Right ventricle myocardium superior (tissue), 1 donor: ENCODE data around the gene SLC12A3. TPM values are rescaled to one million over a fixed set of nuclear protein-coding genes. Genes with fewer than 3 reads are reported as not detected.

ENCODE experiments used
- ATAC-seq: fragments of 200-7000 bp; cut with Tn5 transposase; one replicate; pipeline ENCODE4 v1.9.1; 2020; ENCODE audit warnings: mild to moderate bottlenecking; ENCODE audit not compliant: poor library complexity
- DNase-seq: peaks from one replicate; pipeline ENCODE4 v3.0.0-alpha.2; 2020
- intact Hi-C: fragments of 100-400 bp; cut with DNase I; formaldehyde crosslinking; loops from one replicate; pipeline ENCODE4 v1.11.2; 2022
- long read RNA-seq: library from polyadenylated mRNA; unstranded; transcript quantifications from one replicate; pipeline ENCODE4 v2.0.0, GENCODE V29; 2021
- total RNA-seq: library from RNA; stranded (reverse); fragmentation: NEBNext Ultra II Directional; extraction: Animal tissue kit (Norgen Biotek cat#: 25700); gene quantifications from one replicate; pipeline ENCODE4 v1.2.1, GENCODE V29; 2021
- donor health status: DM: no; HTN: yes; CAD: no; lungs with severe emphysema.

SLC12A3 gene, protein sequence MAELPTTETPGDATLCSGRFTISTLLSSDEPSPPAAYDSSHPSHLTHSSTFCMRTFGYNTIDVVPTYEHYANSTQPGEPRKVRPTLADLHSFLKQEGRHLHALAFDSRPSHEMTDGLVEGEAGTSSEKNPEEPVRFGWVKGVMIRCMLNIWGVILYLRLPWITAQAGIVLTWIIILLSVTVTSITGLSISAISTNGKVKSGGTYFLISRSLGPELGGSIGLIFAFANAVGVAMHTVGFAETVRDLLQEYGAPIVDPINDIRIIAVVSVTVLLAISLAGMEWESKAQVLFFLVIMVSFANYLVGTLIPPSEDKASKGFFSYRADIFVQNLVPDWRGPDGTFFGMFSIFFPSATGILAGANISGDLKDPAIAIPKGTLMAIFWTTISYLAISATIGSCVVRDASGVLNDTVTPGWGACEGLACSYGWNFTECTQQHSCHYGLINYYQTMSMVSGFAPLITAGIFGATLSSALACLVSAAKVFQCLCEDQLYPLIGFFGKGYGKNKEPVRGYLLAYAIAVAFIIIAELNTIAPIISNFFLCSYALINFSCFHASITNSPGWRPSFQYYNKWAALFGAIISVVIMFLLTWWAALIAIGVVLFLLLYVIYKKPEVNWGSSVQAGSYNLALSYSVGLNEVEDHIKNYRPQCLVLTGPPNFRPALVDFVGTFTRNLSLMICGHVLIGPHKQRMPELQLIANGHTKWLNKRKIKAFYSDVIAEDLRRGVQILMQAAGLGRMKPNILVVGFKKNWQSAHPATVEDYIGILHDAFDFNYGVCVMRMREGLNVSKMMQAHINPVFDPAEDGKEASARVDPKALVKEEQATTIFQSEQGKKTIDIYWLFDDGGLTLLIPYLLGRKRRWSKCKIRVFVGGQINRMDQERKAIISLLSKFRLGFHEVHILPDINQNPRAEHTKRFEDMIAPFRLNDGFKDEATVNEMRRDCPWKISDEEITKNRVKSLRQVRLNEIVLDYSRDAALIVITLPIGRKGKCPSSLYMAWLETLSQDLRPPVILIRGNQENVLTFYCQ
- total RNA-seq: not detected
- long read RNA-seq: 0 reads

DNA sequence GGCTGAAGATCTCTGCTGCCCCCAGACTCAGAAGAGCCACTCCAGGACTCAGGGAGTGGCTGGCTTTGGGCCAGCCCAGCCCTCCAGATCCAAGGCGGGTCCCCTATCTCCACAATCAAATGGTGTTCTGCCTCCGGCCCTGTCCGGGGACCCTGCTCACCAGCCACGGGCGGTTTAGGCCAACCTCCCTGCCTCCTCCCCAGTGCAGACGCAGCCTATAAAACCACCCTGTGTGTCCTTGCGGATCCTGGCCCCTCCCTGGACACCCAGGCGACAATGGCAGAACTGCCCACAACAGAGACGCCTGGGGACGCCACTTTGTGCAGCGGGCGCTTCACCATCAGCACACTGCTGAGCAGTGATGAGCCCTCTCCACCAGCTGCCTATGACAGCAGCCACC is at the start of gene SLC12A3:
SLC12A3 (plus strand) TSS at position 248 of the 400 bp plus-strand sequence; CDS start at position 277, 29 bp downstream.
- ATAC-seq: no peak
- intact Hi-C loops: loop anchor here (5.0 kb wide), 3 partner anchors 67 to 182 kb away; partner anchors contain the start of gene HERPUD1
- no peak for DNase-seq

DNA sequence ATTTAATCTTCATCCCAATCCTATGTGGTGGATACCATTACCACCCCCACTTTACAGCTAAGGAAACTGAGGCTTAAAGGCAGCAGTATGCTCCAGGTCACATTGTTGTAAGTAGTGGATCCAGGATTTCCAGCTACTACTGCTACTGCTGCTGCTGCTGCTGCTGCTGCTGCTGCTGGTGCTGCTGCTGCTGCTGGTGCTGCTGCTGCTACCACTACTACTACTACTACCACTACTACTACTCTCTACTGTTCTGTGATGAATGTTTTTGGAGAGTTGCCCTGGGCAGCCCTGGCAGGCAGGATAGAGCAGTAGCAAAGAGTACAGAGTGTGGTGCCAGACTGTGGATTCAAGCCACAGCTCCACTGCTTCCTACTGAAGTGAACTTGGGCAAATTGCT is 49.3 kb upstream of the SLC12A3 start:
- intact Hi-C loops: no loop called here
- DNase-seq (peak; percentile 55), ATAC-seq (peak; percentile 95)

DNA sequence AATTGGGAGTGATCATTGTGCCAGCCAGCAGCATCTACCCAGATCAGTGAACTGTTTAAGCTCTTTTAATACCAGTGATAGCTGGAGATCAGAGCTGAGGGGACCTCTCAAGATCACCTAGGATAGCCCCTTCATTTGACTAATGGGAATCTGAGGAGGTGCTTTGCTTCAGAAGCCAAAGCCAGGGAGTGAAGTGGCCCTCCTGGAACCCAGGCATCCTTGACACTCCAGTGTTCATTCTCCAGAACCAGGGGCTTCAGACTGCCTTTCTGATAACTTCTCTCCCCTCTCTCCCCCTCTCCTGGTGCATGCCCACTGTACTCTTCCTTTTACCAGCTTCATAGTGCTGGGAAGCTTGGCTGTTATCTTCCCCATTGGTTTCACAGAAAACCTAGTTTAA is 48.0 kb upstream of the SLC12A3 start:
- ATAC-seq: no peak

DNA sequence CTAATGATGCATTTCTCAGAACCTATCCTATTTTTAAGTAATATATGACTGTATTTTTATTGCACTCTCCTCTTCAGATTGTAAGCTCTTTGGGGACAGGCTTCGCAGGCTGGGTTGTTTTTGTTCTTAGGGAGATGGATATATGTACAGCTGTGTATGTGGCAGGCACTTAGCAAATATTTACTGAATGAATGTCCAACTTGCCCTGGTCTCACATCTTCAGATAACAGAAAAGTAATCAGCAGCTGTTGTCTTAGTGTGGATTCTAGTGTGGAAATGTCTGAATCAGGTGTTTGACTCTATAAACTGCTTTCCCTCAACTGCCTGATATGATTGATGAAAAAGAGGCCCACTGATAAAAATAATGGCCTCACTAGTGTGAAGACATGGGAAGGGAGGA is 47.1 kb upstream of the SLC12A3 start:
- DNase-seq (no peak), ATAC-seq (no peak)
- intact Hi-C loops: no loop called here

More for the DNA sequence above, 48.0 kb upstream of the SLC12A3 start:
- intact Hi-C loops: no loop called here
- DNase-seq: no peak

DNA sequence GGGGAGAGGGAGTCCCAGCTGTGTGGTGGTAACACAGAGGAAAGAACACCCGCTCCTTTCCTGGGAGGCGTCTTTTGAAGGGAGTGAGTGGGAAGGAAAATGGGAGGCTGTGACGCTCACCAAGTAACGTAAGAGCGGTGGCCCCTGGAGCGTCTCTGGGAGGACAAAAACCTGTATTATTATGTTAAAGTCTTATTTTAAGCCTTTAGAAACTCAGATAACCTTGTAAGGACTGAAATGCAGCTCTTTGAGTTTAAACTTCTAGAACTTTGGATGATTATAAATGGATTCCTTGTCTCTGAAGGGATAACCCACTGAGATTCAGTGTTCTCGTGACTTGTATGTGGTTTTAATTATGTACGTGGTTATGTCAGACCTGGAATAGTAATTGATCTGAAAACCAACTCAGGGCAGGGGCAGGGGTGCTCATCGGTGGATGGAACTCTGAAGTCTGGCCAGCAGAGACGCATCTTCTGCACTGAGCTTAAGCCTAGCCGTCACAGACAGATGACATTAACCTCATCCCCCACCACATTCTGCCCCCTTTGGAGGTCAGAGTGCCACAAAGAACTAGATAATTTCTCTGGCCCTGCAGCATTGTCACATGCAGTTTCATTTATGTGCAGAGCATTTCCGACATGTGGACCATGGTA is 41.8 kb upstream of the SLC12A3 start:
- DNase-seq: no peak

DNA sequence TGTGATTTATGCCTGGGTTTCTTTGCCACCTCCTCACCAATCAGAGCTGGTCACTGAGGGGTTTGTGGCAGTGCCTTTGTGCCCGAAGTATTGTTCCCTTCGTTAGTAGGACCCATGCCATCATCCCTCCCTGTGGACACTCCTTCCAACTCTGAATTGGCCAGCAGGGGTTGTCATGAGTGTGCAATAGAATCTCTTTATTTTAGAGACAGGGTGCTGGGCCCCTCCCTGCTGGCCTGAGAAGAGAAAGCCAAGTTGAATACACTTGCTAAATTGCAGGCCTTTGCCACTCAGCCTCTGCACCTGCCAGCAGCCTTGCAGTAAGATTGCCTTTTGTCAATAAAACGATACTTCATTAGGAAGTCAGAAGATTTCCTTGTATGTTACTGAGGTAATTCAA is 40.7 kb upstream of the SLC12A3 start:
- ATAC-seq: peak; percentile 86
- no peak for DNase-seq
- intact Hi-C loops: no loop called here

More for the DNA sequence above, 41.8 kb upstream of the SLC12A3 start:
- intact Hi-C loops: no loop called here
- ATAC-seq: no peak

DNA sequence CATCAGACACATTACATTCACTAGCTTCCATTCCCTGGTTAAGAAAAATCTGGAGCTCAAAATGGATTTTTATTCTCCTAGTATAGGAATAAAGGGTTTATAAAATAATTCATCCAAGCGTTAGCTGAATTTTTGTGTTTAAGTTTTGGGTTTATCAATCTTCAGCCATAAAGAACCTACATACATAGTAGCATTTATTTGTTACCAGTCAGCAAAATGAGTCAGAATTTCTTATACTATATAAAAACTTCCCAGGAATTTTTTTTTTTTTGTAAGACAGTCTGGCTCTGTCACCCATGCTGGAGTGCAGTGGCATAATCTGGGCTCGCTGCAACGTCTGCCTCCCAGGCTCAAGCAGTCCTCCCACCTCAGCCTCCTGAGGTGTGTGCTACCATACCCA is 40.2 kb upstream of the SLC12A3 start:
- ATAC-seq: no peak
- no peak for DNase-seq
- intact Hi-C loops: no loop called here

DNA sequence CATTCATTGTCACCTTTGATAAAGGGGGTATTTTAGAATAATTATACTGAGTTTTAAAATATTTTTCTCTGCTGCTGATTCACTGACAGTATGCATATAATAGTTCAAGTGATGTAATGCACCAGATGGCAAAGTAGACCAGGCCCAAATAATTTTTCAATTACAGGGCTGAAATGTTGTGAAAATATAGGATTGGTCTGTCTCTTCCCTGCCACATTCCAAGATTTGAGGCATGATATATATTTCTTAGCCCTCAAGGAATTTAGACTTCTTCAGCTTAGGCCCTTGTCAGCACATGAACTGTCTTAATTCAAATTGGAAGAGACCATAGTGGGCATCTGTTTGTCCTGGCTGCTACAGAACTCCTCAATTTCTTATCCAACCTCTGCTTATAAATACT is 39.2 kb upstream of the SLC12A3 start:
- DNase-seq: no peak
- no peak for ATAC-seq
- intact Hi-C loops: no loop called here

DNA sequence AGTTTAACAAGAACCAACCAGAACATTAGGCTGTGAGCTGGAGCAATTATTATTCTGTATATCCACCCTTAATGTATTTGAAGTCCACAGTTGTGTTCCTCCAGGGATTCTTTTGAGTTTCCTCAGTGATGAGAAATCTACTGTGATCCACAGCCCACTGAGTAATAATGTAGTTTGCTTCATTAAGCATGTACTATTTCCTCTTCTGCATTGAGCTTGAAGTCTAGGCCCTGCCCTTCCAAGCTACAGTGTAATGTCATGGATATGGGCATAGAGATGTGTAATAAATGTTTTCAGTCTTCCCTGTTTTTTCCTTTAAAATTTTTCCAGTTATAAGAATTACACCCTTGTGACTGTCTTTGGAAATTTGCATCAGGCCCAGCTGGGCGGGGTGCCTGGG is 36.4 kb upstream of the SLC12A3 start:
- no peak for DNase-seq
- intact Hi-C loops: no loop called here
- ATAC-seq: no peak

DNA sequence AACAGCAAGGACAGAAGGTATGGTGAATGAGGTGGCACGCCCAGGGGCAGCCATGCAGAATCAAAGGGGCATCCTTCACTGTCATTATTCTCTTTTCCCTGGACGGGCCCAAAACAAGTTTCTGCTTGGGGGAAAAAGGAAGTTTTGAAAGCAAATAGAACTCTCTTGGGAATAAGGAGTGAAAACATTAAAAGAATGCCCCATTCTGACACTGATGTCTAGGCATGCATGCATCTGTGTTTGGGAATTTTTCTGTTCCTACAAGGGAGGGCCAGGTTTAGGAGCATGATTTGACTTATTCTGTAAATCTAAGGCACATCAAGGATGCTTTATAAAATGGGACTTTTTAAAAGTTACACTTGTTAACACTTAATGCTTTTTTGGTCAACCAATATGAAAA is 34.3 kb upstream of the SLC12A3 start:
- ATAC-seq (no peak), DNase-seq (no peak)
- intact Hi-C loops: no loop called here

DNA sequence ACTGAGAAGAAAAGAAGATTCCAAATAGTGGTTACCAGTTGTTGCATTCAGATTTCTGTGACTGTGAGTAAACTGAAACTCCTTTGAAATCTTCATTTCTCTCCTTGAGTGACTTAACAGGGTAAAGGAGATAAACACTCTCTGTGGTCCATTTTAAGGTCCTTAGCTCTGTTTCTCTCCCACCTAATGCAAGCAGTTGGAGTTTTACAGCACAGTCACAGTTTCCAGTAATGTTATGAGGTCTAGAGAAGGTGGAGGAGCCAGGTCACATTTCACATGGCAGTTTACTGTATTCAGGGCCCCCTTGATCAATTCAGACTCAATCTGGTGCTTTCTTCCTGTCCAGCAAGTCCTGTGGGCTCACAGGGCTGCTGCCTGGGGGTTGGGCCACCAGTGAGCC is 32.2 kb upstream of the SLC12A3 start:
- ATAC-seq (no peak), DNase-seq (no peak)
- intact Hi-C loops: no loop called here

DNA sequence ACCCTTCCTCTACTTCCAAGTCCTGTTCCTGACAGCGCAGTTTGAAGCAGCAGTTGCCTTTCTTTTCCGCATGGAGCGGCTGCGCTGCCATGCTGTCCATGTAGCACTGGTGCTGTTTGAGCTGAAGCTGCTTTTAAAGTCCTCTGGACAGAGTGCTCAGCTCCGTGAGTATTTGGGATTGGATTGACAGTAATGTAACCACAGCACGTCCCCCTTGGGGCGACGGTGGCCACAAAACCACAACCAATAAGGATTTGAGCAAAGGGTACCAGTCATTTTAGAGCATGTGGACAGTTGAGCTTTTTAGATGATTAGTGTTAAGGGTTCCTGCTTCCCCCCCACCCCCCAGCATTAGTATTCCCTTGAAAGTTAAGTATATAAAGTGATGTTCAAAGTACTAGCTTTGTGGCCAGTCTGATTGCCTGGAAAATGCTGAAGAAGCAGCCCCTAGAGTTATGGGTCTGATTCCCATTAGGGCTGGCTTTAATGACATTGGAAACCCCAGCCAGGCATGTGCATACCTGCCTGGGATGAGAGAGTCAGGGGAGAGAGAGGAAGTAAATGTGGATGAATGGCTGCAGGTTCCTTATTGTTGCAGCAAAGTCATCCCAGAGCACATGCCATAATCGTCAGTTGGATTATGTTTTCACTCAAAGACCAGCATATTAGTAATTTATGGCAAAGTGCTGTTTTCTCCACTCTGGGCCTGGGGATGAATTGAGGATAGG is 31.6 kb upstream of the SLC12A3 start:
- DNase-seq (no peak), ATAC-seq (no peak)
- intact Hi-C loops: no loop called here

DNA sequence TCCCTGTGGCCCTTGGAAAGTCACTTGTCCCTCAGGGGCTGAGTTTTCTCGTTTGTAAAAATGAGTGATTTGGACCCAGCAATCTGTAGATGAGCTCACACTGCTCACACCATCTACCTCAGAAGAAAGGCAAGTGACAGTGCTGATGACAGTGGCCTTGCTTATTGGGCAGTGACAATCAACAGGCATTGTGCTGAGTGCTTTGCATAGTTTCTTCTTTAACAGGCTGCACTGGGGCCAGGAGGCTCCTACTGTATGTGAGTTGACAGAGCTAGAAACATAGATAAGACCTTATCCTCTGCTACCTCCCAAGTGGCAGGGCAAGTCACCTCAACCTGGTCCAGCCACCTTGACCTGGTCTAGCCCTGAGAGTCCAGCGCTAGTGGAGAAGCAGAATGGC is 29.7 kb upstream of the SLC12A3 start:
- intact Hi-C loops: no loop called here
- no peak for ATAC-seq

DNA sequence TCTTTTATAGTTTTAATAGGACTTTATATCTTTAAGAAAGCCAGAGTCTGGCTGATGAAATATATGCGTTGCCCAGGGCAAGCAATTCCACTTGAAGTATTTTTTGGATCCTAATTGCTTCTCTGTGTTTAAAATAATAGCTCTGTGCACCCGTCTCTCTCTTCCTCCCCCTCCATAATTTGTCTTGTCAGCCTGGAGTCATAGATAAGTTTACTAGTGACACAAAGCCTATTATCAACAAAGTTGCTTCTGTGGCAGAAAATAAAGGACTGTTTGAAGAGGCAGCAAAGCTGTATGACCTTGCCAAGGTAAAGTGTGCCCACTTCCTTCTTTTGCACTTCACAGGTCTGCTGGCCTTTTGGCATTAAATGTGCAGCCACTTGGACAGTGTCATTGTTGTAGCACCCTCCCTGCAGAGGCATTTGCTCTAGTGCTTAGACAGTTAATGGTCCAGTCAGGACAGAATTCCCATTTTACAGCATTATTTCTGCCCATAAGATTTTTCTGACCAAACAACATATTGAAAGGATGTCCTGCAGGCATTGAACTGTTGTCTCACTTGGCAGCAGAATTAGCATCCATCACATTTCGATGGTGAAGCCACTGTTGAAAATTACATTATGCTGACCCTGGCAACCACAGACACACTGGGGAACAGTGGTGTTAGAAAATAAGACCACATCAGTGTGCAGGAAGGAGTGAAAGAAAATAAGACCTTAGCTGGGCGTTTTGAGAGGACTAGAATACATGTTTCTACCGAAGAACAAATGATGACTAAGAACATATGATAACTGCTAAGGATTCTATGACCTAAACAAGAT is 28.4 kb upstream of the SLC12A3 start:
- peak; percentile 27 for ATAC-seq
- intact Hi-C loops: no loop called here

More for the DNA sequence above, 29.7 kb upstream of the SLC12A3 start:
- DNase-seq: no peak

DNA sequence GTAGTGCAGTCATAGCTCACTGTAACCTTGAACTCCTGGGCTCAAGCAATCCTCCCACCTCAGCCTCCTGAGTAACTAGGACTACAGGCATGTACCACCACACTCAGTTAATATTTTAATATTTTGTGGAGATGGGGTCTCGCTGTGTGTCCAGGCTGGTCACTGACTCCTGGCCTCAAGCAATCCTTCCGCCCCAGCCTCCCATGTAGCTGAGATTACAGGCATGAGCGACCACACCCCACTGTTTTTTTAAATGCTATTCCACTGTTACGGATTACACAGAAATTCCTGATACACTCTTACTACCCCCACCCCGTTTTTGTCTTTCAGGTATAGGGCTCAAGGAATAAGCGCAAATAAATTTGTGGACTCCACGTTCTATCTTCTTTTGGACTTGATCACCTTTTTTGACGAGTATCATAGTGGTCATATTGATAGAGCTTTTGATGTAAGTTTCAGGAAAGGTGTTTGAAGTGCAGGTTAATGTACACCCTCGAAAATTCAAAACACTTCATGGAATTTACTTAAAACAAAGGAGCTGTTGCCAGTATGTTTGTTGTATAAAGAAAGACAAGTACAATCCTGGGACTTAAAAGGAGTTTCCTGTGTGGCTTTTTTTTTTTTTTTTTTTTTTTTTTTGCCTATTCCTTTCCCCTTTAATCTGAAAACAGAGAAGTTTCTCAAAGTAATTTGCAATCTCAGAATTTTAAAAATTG is 26.2 kb upstream of the SLC12A3 start:
- ATAC-seq (no peak), DNase-seq (no peak)
- intact Hi-C loops: no loop called here

More for the DNA sequence above, 28.4 kb upstream of the SLC12A3 start:
- no peak for DNase-seq

DNA sequence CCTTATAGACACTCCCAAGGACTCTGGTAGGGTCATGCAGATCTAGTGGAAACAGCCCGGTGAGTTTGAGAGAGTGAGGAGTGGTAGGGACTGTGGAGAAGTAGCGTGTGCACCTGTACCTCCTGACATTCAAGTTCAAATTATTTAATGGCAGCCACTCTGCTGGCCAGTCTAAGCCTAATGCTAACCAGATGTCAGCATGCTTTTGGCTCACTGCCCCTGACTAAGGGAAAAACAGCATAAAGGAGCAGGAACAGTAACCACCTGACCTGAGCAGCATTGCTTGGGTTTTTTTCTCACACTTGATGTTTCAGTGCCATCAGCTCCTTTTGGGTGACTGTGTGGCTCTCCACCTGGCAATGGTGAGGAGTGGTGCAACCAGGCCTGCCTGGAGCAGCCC is 23.8 kb upstream of the SLC12A3 start:
- ATAC-seq: no peak
- DNase-seq: no peak
- intact Hi-C loops: no loop called here

DNA sequence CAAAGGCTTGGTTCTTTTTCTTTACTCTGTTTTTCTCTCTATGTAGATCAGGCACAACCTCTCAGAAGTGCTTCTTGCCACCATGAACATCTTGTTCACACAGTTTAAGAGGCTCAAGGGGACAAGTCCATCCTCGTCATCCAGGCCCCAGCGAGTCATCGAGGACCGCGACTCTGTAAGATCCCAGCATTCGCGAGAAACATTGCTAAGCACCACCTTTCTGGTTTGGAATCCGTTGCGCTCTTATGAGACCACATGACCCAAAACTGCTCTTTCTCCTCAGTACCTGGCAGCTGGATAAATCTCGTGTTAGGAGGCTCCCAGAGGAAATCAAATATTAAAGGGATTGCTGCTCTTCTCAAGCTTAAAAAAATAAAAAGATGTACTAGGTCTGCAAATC is 23.3 kb upstream of the SLC12A3 start:
- intact Hi-C loops: no loop called here
- ATAC-seq (no peak), DNase-seq (no peak)
